Measurements from ENCODE around the gene KDM4C.

DNA sequence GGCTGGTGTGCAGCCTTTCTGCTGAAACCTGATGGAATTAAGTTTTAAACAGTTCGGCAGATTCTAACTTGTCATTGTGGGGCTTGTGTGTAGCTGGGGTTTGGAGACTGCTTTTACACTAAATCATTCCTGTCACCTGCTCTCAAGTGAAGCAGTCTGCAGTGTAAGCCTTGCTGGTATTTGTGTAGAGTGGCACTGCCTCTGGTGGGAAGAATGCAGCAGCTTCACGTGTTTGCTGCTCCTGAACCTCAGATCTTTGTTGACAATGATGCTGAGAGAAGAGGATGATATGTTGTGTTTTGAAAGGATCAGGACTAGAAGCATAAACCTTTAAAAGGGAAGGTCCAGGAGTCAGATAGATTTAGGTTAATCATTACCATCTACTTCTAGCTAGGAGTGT is 88.1 kb downstream of the KDM4C start:
- TF ChIP-seq ZBTB8A (CRISPR knock-in tag; IDR thresholded peaks at IDR 0.05; ENCODE audit: borderline replicate concordance, low read depth) (no peak), POLR2A (IDR thresholded peaks at IDR 0.05; ENCODE audit: insufficient read depth in 1 of 2, low read depth in 2 of 2, low read length in 2 of 2) (no peak), CBFB (CRISPR knock-in tag; IDR thresholded peaks at IDR 0.05) (no peak), ZNF558 (CRISPR knock-in tag; IDR thresholded peaks at IDR 0.05; ENCODE audit: borderline replicate concordance) (no peak), ZNF10 (CRISPR knock-in tag; IDR thresholded peaks at IDR 0.05; ENCODE audit: borderline replicate concordance, low read depth) (no peak), GTF2F1 (IDR thresholded peaks at IDR 0.05; ENCODE audit: low read length) (no peak)
